ENCODE results near the gene EXOC7. TPM values are rescaled to one million over a fixed set of nuclear protein-coding genes. Genes with fewer than 3 reads are reported as not detected.

The EXOC7 gene
- total RNA-seq, 2 donors from 2014 or later, result 136 to 159 TPM

- H3K4me1 ChIP-seq (replicated peaks), result no peaks in the 10 kb centered on the region
- no peak for DNase-seq (ENCODE audit: low spot score)
- no peak overlapping the region for H3K4me3 ChIP-seq
- 90% methylated on average over 25 of the region's 25 CpGs for WGBS
- no peaks in the 10 kb centered on the region for H3K27me3 ChIP-seq (replicated peaks; ENCODE audit: insufficient read depth)
- H3K36me3 ChIP-seq, result peaks cover 23 to 34% of the 10 kb centered on the region in 2 donors
- TF ChIP-seq CTCF (IDR thresholded peaks at IDR 0.05) (no peak), POLR2AphosphoS5 (IDR thresholded peaks at IDR 0.05) (no peak), POLR2A (IDR thresholded peaks at IDR 0.05) (no peak)
- intact Hi-C loops (cut with DNase I), result no loop called here
- H3K9me3 ChIP-seq, result no peaks in the 10 kb centered on the region
- H3K27ac ChIP-seq, result no peak overlapping the region
These were observed 15.3 kb downstream of the EXOC7 start for GRCh38 chr17:76088041-76088867.

GRCh38 chr17:76087531-76087930 is 16.1 kb downstream of the EXOC7 start:
- WGBS, result 95% methylated on average over 11 of the region's 11 CpGs

GRCh38 chr17:76086384-76086783 is 17.2 kb downstream of the EXOC7 start:
- no peak overlapping the region for H3K27ac ChIP-seq
- WGBS, result 93% methylated on average over 9 of the region's 9 CpGs
- no peak for TF ChIP-seq CTCF (IDR thresholded peaks at IDR 0.05)
- no peak for TF ChIP-seq POLR2A (IDR thresholded peaks at IDR 0.05)
- no peak for TF ChIP-seq POLR2AphosphoS5 (IDR thresholded peaks at IDR 0.05)
- no peaks in the 10 kb centered on the region for H3K9me3 ChIP-seq
- no peak for DNase-seq (ENCODE audit: low spot score)
- intact Hi-C loops (cut with DNase I), result no loop called here
- no peak overlapping the region for H3K4me3 ChIP-seq
- no peaks in the 10 kb centered on the region for H3K27me3 ChIP-seq (replicated peaks; ENCODE audit: insufficient read depth)
- no peaks in the 10 kb centered on the region for H3K4me1 ChIP-seq (replicated peaks)
- H3K36me3 ChIP-seq, result peaks cover 20 to 44% of the 10 kb centered on the region in 2 donors

More at GRCh38 chr17:76087531-76087930, 16.1 kb downstream of the EXOC7 start:
- DNase-seq (ENCODE audit: low spot score), result no peak
- H3K27me3 ChIP-seq (replicated peaks; ENCODE audit: insufficient read depth), result no peaks in the 10 kb centered on the region
- intact Hi-C loops (cut with DNase I), result no loop called here
- no peak overlapping the region for H3K4me3 ChIP-seq
- no peak for TF ChIP-seq POLR2A (IDR thresholded peaks at IDR 0.05)
- H3K27ac ChIP-seq, result no peak overlapping the region
- no peaks in the 10 kb centered on the region for H3K9me3 ChIP-seq
- no peaks in the 10 kb centered on the region for H3K4me1 ChIP-seq (replicated peaks)
- H3K36me3 ChIP-seq, result peaks cover 20 to 42% of the 10 kb centered on the region in 2 donors

- Histone ChIP-seq H3K27me3 (replicated peaks; ENCODE audit: insufficient read depth) (no peaks in the 10 kb centered on the region), H3K4me3 (no peak overlapping the region), H3K9me3 (no peaks in the 10 kb centered on the region), H3K36me3 (peaks cover 20 to 44% of the 10 kb centered on the region in 2 donors), H3K4me1 (replicated peaks) (no peaks in the 10 kb centered on the region), H3K27ac (no peak overlapping the region)
- DNase-seq (ENCODE audit: low spot score), result no peak
- intact Hi-C loops (cut with DNase I), result no loop called here
- 86% methylated on average over 13 of the region's 13 CpGs for WGBS
- no peak for TF ChIP-seq CTCF (IDR thresholded peaks at IDR 0.05)
- TF ChIP-seq POLR2A (IDR thresholded peaks at IDR 0.05), result no peak
- TF ChIP-seq POLR2AphosphoS5 (IDR thresholded peaks at IDR 0.05), result no peak
These were observed 17.7 kb downstream of the EXOC7 start for GRCh38 chr17:76085731-76086366.

GRCh38 chr17:76085066-76085730 is 18.4 kb downstream of the EXOC7 start:
- no peak overlapping the region for H3K27ac ChIP-seq
- H3K36me3 ChIP-seq, result peaks cover 20 to 44% of the 10 kb centered on the region in 2 donors
- no peak overlapping the region for H3K4me3 ChIP-seq
- H3K27me3 ChIP-seq (replicated peaks; ENCODE audit: insufficient read depth), result no peaks in the 10 kb centered on the region
- DNase-seq (ENCODE audit: low spot score), result no peak
- WGBS, result 83% methylated on average over 16 of the region's 17 CpGs
- intact Hi-C loops (cut with DNase I), result no loop called here
- no peaks in the 10 kb centered on the region for H3K4me1 ChIP-seq (replicated peaks)
- TF ChIP-seq POLR2AphosphoS5 (IDR thresholded peaks at IDR 0.05), result no peak
- no peak for TF ChIP-seq POLR2A (IDR thresholded peaks at IDR 0.05)
- TF ChIP-seq CTCF (IDR thresholded peaks at IDR 0.05), result no peak
- no peaks in the 10 kb centered on the region for H3K9me3 ChIP-seq

Measured in prostate gland (tissue), 2 donors.